Measurements from ENCODE around the gene BLTP1. TPM values are rescaled to one million over a fixed set of nuclear protein-coding genes. Genes with fewer than 3 reads are reported as not detected.

BLTP1 gene
- total RNA-seq, 2 experiments from 2014 or later, result 26.6 to 30.7 TPM

GRCh38 chr4:122172266-122172665 is 20.1 kb downstream of the BLTP1 start:
- no peak overlapping the region for H3K27ac Mint-ChIP-seq
- no peak overlapping the region for H3K4me3 Mint-ChIP-seq
- H3K4me1 Mint-ChIP-seq (ENCODE audit: low read depth), result peaks cover 17% of the 10 kb centered on the region
- no peaks in the 10 kb centered on the region for H3K27me3 Mint-ChIP-seq
- peaks cover 13% of the 10 kb centered on the region for H3K36me3 Mint-ChIP-seq
- intact Hi-C loops (cut with micrococcal nuclease), result no loop called here
- DNase-seq, result no peak
- H3K9me3 Mint-ChIP-seq, result no peaks in the 10 kb centered on the region
- POLR2A ChIA-PET, result no interaction called here
- CTCF ChIA-PET, result no interaction called here

- intact Hi-C loops (cut with micrococcal nuclease), result no loop called here
- no peaks in the 10 kb centered on the region for H3K4me1 Mint-ChIP-seq (ENCODE audit: low read depth)
- ChIA-PET POLR2A (no interaction called here), CTCF (no interaction called here)
- no peaks in the 10 kb centered on the region for H3K27me3 Mint-ChIP-seq
- H3K9me3 Mint-ChIP-seq, result no peaks in the 10 kb centered on the region
- no peak overlapping the region for H3K4me3 Mint-ChIP-seq
- H3K36me3 Mint-ChIP-seq, result peaks cover 31% of the 10 kb centered on the region
- no peak for DNase-seq
- no peak overlapping the region for H3K27ac Mint-ChIP-seq
These were observed 26.8 kb downstream of the BLTP1 start for GRCh38 chr4:122178961-122179360.

DNA sequence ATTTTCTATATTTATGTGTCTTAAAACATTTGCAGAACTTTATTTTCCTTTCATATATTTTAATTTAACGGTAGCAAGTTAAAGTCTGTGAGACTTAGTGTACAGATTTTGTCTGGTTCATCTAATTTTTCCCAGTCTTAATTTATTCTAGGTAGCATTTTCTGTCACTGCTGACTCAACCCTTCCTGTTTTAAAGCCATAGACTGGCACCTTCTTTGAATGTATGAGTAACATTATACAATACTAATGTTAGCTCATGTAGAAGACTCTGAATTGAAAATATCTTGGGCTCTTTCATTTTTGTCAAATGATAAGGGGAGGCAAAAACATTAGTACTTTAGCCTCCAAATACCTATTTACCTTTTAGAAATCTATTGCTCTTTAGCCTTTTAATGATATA is 43.6 kb downstream of the BLTP1 start:
- H3K4me1 Mint-ChIP-seq (ENCODE audit: low read depth), result peaks cover 9% of the 10 kb centered on the region

More for the DNA sequence above, 43.6 kb downstream of the BLTP1 start:
- H3K27ac Mint-ChIP-seq, result no peak overlapping the region
- CTCF ChIA-PET, result no interaction called here
- no peaks in the 10 kb centered on the region for H3K27me3 Mint-ChIP-seq
- no peaks in the 10 kb centered on the region for H3K9me3 Mint-ChIP-seq
- H3K36me3 Mint-ChIP-seq, result peaks cover 18% of the 10 kb centered on the region
- intact Hi-C loops (cut with micrococcal nuclease), result no loop called here
- H3K4me3 Mint-ChIP-seq, result no peak overlapping the region
- POLR2A ChIA-PET, result no interaction called here
- no peak for DNase-seq

Other genes starting within 250 kb of the BLTP1 start
- 1 to 10 TPM; 1.0 to 1.6 TPM for gene TRPC3, start 200.3 kb upstream of the BLTP1 start, total RNA-seq
- gene ADAD1, start 226.7 kb downstream of the BLTP1 start, total RNA-seq, result not detected

Data from activated CD4-positive, alpha-beta memory T cell treated with anti-CD3 and anti-CD28 coated beads for 36 hours (primary cell).